ENCODE results near the gene KRT81.
"Not testable (repeated sequence)": the region's sequence is repeated elsewhere in the genome, so short reads cannot be mapped to it uniquely, and the experiment has no call there.

Gene KRT81

GRCh38 chr12:52274521-52275120 is 16.7 kb downstream of the KRT81 start, which contains the start of gene KRT86:
Gene KRT86 (plus strand): TSS chr12:52274645. CDS start chr12:52301917, 27,272 bp downstream.
- no peak for DNase-seq (ENCODE audit: low read depth)

- no peak for DNase-seq (ENCODE audit: low read depth)
These were observed 20.2 kb downstream of the KRT81 start for GRCh38 chr12:52271158-52271557.

DNA sequence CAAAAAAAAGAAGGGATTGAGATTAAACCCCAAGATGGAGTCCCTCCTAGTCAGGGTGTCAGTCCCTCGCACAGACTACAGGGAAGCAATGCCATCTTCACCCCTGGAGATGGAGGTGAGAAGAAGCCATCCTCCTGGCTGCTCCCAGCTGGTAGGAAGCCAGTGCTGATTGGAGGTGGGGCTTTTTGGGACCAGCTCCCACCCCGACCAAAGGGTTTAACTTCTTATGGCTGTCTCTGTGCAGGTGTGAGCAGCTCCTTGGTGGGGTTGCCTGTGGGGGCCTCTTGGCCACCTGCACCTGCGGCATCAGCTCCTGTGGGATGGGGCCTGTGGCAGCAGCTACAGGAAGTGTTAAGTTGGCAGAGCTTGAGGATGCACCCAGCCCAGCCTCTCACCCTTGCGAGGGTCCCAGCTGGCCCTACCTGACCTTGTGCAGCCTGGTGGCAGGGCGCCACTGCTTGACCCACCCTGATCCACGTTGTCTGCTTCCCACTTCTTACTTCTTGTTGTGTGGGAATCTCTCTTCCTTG is 20.7 kb downstream of the KRT81 start:
- no peak for DNase-seq (ENCODE audit: low read depth)

DNA sequence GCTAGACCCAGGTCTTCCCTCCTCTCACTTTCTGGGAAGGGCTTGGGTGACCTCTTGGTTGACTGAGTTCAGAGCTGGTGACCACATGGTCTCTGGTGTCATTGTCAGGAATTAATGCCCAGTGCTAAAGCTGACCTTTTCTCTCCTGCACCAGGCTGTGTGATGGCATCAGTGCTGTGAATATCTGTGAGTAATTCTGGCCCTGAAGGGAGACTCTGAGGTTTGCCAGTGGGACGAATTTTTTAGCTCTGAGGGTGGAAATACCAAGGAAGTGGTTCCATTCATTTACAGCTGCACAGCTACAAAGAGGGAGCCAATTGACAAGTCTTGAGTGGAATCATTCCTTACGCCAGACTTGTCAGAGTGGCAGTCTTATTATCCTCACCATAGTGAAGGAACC is 23.1 kb downstream of the KRT81 start:
- DNase-seq (ENCODE audit: low read depth) = no peak

GRCh38 chr12:52267699-52268098 is 23.6 kb downstream of the KRT81 start:
- no peak for DNase-seq (ENCODE audit: low read depth)

GRCh38 chr12:52267266-52267665 is 24.1 kb downstream of the KRT81 start:
- DNase-seq (ENCODE audit: low read depth) = no peak

DNA sequence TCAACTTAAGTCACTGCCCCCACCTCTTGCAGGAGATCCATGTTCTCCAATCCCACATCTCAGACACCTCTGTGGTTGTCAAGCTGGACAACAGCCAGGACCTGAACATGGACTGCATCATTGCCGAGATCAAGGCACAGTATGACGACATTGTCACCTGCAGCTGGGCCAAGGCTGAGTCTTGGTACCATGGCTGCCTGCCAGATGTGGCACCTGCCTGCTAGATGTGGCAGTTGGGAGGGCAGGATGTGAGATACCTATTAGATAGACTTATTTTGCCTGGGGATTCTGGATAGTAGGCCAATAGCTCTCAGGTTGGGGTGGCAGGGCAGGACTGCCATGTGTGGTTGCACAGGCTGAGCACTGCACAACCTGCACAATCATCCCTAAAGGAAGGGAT is 24.8 kb downstream of the KRT81 start:
- no peak for DNase-seq (ENCODE audit: low read depth)

DNA sequence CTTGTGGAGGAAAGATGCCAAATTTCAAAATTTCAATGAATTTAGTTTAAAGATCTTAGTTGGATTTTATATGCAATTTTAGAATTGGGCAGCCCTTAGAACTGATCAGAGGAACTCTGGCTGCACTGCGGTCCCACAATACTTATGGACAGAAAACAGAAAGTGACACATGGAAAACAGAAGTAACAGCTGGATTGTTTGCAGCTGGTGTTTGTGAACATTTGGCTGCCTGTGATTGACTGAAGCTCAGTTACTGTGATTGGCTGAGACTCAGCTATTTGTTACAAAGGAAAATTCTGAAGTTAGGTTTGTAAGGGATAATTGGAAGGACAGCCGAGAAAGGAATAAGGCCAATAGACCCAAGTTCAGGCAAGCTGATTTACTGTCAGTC is 26.9 kb downstream of the KRT81 start:
- DNase-seq (ENCODE audit: low read depth) = no peak

GRCh38 chr12:52263761-52264434 is 27.4 kb downstream of the KRT81 start:
- no peak for DNase-seq (ENCODE audit: low read depth)

DNA sequence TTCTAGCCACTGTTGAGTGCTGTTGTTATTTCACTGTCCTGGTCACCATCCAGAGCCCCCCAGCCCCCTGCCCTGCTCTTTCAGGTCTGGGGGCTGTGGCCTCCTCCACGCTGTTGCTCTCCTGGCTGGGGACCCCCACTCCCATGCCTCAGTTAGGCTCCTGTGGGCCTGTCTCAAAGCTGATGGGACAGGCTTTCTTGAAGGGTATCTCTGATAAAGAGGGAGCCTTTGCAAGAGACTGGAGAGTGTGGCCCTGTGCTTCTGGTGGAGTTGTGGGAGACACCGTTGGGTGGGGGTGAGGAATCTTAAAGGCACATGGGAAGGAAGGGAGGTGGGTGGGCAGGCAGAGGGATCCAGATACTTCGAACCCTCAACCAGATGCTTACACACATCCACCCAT is 29.0 kb downstream of the KRT81 start:
- DNase-seq (ENCODE audit: low read depth) = no peak

- no peak for DNase-seq (ENCODE audit: low read depth)
These were observed 30.2 kb downstream of the KRT81 start for GRCh38 chr12:52261208-52261484.

- DNase-seq (ENCODE audit: low read depth) = no peak
These were observed 30.8 kb downstream of the KRT81 start for GRCh38 chr12:52260361-52261207.

DNA sequence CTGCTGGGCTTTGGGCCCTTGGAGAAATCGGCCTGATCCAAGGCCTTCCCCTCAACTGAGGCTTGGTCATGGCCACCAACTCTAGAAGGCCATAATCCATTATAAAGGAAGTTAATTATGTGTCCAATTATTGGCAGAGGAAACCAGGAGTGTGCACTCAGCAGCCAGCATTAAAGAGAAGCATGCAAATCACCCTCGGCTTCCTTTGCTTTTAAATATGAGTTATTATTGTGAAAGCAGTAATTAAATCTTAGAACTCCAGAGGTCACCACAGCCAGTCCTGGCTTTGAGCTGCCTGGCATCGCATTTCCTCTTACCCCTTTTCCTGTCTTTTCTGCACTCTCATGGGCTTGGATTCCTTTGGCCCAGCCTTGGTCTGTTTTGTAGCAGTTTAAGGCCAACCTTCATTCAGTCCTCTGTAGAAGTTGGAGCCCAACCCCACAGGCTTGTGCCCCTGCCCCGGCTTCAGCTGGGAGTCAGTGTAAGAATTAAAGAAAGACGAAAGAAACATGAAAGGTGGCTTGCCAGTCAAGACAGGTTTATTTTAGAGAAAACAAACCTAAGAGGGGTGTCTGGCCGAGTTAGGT is 31.6 kb downstream of the KRT81 start:
- no peak for DNase-seq (ENCODE audit: low read depth)

DNA sequence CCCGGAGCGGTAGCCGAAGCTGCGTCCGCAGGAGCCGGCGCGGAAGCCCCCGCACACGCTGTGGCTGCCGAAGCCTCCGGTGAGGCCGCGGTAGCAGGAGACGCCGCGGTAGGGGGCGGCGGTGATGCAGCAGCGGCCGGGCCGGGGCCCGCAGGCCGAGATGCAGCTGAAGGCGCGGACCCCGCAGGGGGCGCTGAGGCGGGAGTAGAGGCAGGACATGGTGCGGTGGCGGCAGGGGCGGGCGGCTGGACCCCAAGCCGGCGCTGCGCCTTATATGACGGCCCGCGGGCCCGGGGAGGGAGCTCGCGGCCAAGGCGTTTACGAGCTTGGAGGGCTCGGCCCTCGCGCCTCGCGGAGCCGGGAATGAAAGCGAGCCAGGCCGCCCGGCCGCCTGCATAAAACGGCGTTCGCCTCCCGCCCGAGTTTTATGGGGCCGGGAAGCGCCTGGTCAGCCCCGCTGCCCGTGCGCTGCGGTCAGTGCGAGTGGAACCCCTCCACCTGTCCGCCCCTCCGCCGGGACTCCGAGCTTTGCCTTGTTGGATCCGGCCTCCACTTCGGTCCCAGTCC is 32.9 kb downstream of the KRT81 start:
- no peak for DNase-seq (ENCODE audit: low read depth)

- not testable (repeated sequence) for DNase-seq (ENCODE audit: low read depth)
These were observed 33.4 kb downstream of the KRT81 start for GRCh38 chr12:52257922-52258321.

DNA sequence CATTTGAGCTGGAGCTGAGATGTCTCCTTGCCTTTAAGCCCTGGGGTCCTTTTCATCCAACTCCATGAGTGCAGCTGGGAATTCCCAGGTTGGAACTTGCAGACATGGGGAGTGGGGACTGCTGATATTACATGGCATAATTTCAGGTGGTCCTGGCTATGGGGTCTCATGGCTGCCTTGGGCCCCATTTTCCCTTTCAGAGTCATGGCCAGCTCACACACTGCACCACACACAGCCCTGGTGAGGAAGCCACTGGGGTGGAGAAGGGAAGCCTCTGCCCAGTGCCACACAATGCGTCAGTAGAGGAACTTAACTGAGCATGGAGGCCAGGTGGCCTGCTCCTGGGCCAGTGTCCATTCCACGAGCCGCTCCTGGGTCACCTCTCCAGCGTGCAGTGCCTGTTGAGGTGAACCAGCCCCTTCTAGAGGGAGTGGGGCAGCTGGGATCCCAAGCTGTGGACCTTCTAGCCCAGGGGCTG is 34.2 kb downstream of the KRT81 start:
- no peak for DNase-seq (ENCODE audit: low read depth)

GRCh38 chr12:52256584-52256935 is 34.8 kb downstream of the KRT81 start:
- no peak for DNase-seq (ENCODE audit: low read depth)

- DNase-seq (ENCODE audit: low read depth) = no peak
These were observed 35.3 kb downstream of the KRT81 start for GRCh38 chr12:52255926-52256583.

GRCh38 chr12:52254965-52255751 is 36.2 kb downstream of the KRT81 start:
- no peak for DNase-seq (ENCODE audit: low read depth)

- DNase-seq (ENCODE audit: low read depth) = no peak
These were observed 37.0 kb downstream of the KRT81 start for GRCh38 chr12:52254180-52254964.
